ENCODE data around the gene FIBCD1. TPM values are rescaled to one million over a fixed set of nuclear protein-coding genes. Genes with fewer than 3 reads are reported as not detected.

FIBCD1 gene
- total RNA-seq, 4 donors from 2014 or later = 0.40 to 0.83 (median 0.42) TPM; not detected in 1

- H3K9me3 ChIP-seq = no peaks in the 10 kb centered on the region
- peak in 1 of 3 experiments; percentile 5 for TF ChIP-seq CTCF (IDR thresholded peaks at IDR 0.05)
- TF ChIP-seq POLR2A (IDR thresholded peaks at IDR 0.05; ENCODE audit: low read depth) = no peak
- DNase-seq (ENCODE audit: extremely low spot score) = no peak
- peaks cover 0 to 63% (median 13%) of the 10 kb centered on the region in 4 donors for H3K27me3 ChIP-seq
- H3K27ac ChIP-seq (replicated peaks in 1 of 4) = peak overlapping the region; percentile 81 to 87 (median 84)
- H3K36me3 ChIP-seq = no peaks in the 10 kb centered on the region
- intact Hi-C loops (cut with DNase I) = no loop called here
- peaks cover 38 to 88% (median 72%) of the 10 kb centered on the region in 4 donors for H3K4me1 ChIP-seq
- peak overlapping the region in 3 of 4 donors; percentile 6 to 40 (median 29) for H3K4me3 ChIP-seq
- WGBS = 28% methylated on average over 10 of the region's 26 CpGs
Measured at GRCh38 chr9:130933114-130934046, 5.7 kb downstream of the FIBCD1 start.

GRCh38 chr9:130932255-130933079 is 6.6 kb downstream of the FIBCD1 start:
- no peaks in the 10 kb centered on the region for H3K9me3 ChIP-seq
- peak; percentile 40 to 63 (median 54) for TF ChIP-seq CTCF (IDR thresholded peaks at IDR 0.05)
- TF ChIP-seq POLR2AphosphoS5 (IDR thresholded peaks at IDR 0.05) = peak; percentile 75 to 90
- no peak for TF ChIP-seq EP300 (IDR thresholded peaks at IDR 0.05)
- no peak for TF ChIP-seq POLR2A (IDR thresholded peaks at IDR 0.05; ENCODE audit: low read depth)
- H3K27ac ChIP-seq (replicated peaks in 1 of 4) = peak overlapping the region; percentile 81 to 87 (median 84)
- H3K4me3 ChIP-seq = peak overlapping the region in 3 of 4 donors; percentile 6 to 40 (median 29)
- H3K27me3 ChIP-seq = peaks cover 0 to 54% (median 4%) of the 10 kb centered on the region in 4 donors
- DNase-seq (ENCODE audit: extremely low spot score) = no peak
- no peaks in the 10 kb centered on the region for H3K36me3 ChIP-seq
- peaks cover 34 to 85% (median 68%) of the 10 kb centered on the region in 4 donors for H3K4me1 ChIP-seq
- intact Hi-C loops (cut with DNase I) = no loop called here
- WGBS = 31% methylated on average over 17 of the region's 21 CpGs

- 70% methylated on average over 20 of the region's 20 CpGs for WGBS
- Histone ChIP-seq H3K27ac (replicated peaks in 1 of 4) (peak overlapping the region in 3 of 4 donors; percentile 81 to 87 (median 82)), H3K36me3 (no peaks in the 10 kb centered on the region), H3K4me1 (peaks cover 34 to 77% (median 62%) of the 10 kb centered on the region in 4 donors), H3K4me3 (no peak overlapping the region), H3K27me3 (peaks cover 0 to 46% (median 3%) of the 10 kb centered on the region in 4 donors), H3K9me3 (no peaks in the 10 kb centered on the region)
- TF ChIP-seq POLR2A (IDR thresholded peaks at IDR 0.05; ENCODE audit: low read depth) (no peak), EP300 (IDR thresholded peaks at IDR 0.05) (no peak)
- DNase-seq (ENCODE audit: extremely low spot score) = no peak
- intact Hi-C loops (cut with DNase I) = no loop called here
Measured at GRCh38 chr9:130931508-130932254, 7.4 kb downstream of the FIBCD1 start.

- intact Hi-C loops (cut with DNase I) = no loop called here
- Histone ChIP-seq H3K27me3 (peaks cover 0 to 38% (median 2%) of the 10 kb centered on the region in 4 donors), H3K4me1 (peaks cover 34 to 73% (median 58%) of the 10 kb centered on the region in 4 donors), H3K27ac (replicated peaks in 1 of 4) (no peak overlapping the region), H3K4me3 (no peak overlapping the region), H3K36me3 (no peaks in the 10 kb centered on the region), H3K9me3 (no peaks in the 10 kb centered on the region)
- WGBS = 95% methylated on average over 15 of the region's 15 CpGs
- no peak for TF ChIP-seq CTCF (IDR thresholded peaks at IDR 0.05)
- TF ChIP-seq POLR2AphosphoS5 (IDR thresholded peaks at IDR 0.05) = no peak
- TF ChIP-seq EP300 (IDR thresholded peaks at IDR 0.05) = no peak
- DNase-seq (ENCODE audit: extremely low spot score) = no peak
Measured at GRCh38 chr9:130930804-130931349, 8.2 kb downstream of the FIBCD1 start.
